Posterior cingulate gyrus (tissue), 11 donors: ENCODE measurements around the gene VAT1L.

Experiments
- DNase-seq, 10 donors: peaks; one replicate each; pipeline versions ENCODE4 v3.0.0 to v3.0.0-alpha.2; 2020 to 2021; ENCODE audit warnings: mixed read lengths in 3 of 10
- intact Hi-C: fragments of 100-400 bp; cut with DNase I; formaldehyde crosslinking; loops from one replicate; pipeline ENCODE4 v1.15.1; 2023

Gene VAT1L

DNA sequence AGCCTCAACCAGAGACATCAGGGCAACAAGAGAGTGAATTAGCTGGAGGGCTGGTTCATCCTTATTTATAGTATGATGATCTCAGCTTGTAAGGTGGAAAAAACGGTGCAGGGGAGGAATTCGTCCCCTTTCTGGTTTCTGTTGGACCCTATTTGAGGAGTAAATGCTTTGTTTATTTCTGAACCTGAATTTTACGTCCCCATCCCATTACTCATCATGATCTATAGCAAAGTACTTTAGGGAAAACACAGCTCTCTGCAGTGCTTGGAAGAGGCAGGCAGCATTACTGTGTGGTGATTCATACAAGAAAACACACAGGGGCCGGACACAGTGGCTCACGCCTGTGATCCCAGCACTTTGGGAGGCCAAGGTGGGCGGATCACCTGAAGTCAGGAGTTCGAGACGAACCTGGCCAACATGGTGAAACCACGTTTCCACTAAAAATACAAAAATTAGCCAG lies 8.0 kb upstream of the VAT1L start:
- DNase-seq: no peak
- intact Hi-C loops: no loop called here

DNA sequence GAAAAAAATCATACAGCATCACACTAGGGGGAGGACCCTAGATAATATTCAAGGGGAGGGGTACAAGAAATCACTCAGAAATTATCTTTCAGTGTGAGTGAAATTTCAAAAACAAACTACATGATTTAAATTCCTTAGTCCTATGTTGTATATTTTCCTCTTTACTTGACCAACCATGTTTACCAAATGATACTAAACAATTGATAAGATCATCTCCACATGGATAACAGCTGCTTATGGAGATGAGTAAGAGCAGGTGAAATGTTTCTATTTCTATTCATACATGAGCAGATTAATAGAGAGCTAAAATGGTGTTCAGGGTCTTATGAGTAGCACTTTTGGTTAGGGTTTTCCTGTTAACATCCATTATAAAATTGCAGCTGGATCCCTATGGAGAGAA lies 7.3 kb upstream of the VAT1L start:
- intact Hi-C loops: no loop called here
- DNase-seq: no peak

GRCh38 chr16:77782694-77783093 lies 5.7 kb upstream of the VAT1L start:
- no peak for DNase-seq
- intact Hi-C loops: no loop called here

DNA sequence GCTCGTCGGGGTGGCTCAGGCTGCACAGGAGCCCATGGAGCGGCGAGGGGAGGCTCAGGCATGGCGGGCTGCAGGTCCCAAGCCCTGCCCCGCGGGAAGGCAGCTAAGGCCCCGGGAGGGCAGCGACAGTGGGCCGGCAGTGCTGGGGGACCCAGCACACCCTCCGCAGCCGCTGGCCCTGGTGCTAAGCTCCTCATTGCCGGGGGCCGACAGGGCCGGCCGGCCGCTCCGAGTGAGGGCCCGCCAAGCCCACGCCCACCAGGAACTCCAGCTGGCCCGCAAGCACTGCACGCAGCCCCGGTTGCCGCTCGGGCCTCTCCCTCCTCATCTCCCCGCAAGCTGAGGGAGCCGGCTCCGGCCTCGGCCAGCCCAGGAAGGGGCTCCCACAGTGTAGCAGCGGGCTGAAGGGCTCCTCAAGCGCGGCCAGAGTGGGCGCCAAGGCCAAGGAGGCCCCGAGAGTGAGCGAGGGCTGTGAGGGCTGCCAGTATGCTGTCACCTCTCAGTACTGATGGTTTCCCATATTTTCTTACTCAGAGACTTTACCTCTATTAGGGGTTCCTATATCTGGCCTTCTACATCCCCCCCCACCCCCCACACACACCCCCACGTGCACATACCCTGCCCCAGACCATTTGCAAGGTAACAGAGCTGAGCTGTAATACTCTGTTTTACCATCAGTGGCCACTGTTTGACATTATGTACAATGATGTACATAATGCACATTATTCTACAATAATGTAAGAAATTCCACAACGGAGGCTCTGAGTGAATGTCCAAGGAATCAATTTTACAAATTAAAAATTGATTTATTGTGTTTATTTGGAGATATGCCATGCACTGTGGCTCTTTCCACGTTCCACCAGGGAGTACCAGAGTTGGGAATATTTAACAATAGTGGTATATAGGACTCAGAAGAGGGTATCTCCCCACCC lies 3.7 kb upstream of the VAT1L start:
- intact Hi-C loops: no loop called here
- no peak for DNase-seq

DNA sequence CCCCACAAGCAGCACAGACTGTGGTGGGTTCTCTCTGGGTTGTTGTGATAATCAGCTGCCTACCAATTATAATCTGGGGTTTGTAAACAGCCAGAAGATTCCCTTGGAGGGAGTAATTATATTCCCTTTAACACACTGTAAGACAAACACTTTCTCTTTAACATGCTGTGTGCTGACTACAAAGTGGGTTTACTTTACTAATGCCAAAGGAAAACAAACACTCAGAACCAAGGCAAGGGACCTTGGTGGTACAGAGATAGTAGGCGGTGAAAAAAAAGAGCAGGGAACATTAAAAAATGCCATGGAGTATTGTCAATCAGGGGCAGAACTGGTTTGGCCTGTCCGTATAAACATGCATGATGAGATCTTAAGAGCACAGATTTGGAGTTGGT lies 3.0 kb upstream of the VAT1L start:
- intact Hi-C loops: no loop called here
- no peak for DNase-seq

DNA sequence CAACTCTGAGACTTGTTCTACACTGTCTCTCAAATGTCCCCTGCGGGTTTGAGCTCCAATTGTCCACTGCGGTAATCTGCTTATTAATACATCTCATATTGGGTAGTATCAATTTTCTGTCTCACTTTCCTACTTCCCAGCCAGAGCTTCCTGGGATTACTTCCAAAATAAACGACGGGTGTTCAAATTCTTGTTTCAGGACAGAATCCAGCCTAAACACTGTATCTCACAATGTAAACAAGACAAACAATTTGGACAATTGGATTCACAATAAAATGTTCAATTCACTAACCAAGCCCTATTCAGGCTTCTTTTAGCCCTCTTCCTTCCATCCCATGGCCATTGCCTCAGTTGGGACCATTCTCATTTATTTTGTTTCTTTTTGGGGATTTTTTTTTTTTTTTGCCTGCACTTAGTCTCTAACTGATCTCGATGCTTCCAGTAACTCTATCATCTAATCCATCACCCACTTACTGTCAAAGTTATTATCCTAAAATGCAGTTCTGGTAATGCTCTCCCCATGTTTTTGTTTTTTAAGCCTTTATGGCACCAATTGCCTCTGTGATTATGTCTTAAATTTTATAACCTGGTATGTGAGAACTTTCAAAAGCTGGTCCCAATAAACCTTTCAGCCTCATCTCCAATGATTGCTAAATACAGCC lies 2.0 kb upstream of the VAT1L start:
- DNase-seq: no peak
- intact Hi-C loops: no loop called here

DNA sequence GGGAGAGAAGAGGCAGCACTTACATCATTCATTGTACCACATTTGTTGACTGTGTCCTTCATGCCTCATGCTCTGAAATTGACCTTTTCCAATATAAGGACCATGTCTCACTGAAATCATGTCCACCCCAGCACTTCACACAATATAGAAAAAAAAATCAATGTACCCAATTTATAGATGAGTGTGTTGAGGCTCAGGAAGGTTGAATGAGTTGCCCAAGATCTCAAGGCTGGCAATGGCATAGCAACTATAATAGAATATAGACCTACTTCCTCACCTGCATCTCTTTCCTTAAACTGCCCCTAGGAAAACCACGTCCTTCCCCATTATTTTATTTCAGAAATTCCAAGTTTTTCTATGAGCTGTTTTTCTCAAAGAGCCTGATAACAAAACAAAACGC lies 912 bp upstream of the VAT1L start:
- DNase-seq: no peak
- intact Hi-C loops: no loop called here

- intact Hi-C loops: loop anchor here (10.0 kb wide), 1 partner anchor 185 kb away; no protein-coding TSS in a partner anchor
- DNase-seq: no peak
Observed at GRCh38 chr16:77789085-77790008, 983 bp downstream of the VAT1L start.

- no peak for DNase-seq
- intact Hi-C loops: loop anchor here (10.0 kb wide), 1 partner anchor 185 kb away; no protein-coding TSS in a partner anchor
Observed at GRCh38 chr16:77790009-77790372, 1.6 kb downstream of the VAT1L start.

DNA sequence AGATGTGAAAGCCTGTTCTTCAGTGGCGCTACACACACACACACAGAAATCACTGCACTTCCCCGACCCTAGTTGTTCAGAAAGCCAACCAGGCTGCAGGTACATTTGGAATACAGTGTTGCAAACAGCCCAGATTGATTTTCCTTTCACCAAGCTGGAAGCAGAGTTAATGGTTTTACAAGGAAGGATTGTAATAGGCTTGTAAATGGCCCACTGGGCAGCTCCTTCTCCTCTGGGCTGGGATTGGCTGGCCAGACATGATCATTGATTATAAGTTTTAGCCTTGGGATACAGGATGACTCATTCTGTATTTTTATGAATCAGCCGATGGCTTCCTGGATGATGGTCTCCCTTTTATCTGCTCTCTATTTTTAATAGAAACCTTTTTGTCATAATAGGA lies 2.5 kb downstream of the VAT1L start:
- intact Hi-C loops: loop anchor here (10.0 kb wide), 1 partner anchor 184 kb away; no protein-coding TSS in a partner anchor
- DNase-seq: no peak

GRCh38 chr16:77793417-77793816 lies 5.1 kb downstream of the VAT1L start:
- no peak for DNase-seq
- intact Hi-C loops: loop anchor here (10.0 kb wide), 1 partner anchor 181 kb away; no protein-coding TSS in a partner anchor

DNA sequence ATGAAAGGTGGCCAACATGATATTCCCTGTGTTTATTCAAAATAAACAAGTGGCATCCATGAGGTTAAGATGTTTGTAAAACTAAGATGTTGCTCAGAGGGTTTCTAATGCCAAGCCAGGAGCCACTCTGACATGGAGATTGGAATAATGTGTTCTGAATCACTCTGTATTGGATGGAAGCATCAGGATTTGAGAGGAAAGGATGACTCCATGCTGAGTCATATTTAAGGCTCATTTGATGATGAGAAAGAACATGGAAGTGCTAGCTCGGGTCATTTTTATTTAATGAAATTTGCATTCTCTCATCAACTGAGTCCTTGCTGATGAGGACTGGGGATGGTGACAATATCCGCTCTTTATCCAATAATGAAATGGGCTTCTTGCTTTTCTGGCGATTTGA lies 6.2 kb downstream of the VAT1L start:
- no peak for DNase-seq

GRCh38 chr16:77801817-77802216 lies 13.5 kb downstream of the VAT1L start:
- no peak for DNase-seq
- intact Hi-C loops: no loop called here

More for the DNA sequence above, 6.2 kb downstream of the VAT1L start:
- intact Hi-C loops: loop anchor here (10.0 kb wide), 1 partner anchor 180 kb away; no protein-coding TSS in a partner anchor

GRCh38 chr16:77805398-77805797 lies 17.0 kb downstream of the VAT1L start:
- no peak for DNase-seq

DNA sequence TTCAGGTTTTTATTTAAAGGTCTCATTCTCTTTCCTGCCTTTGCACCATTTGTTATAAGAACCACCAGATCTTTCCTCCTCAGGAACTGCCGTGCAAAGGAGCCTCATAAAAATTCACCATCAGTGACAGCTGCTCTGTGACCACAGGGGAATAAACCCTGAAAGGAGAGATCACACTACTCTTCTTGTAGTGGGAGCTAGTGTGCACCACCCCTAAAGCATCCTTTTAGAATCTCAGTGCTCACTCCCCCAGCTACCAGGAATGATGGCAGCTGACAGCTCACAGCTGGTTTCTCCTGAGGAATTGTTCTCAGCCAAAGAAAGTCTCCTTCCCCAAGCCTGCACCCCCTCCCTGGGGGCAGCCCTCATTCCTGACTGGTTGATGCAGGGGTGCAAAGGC lies 18.7 kb downstream of the VAT1L start:
- no peak for DNase-seq
- intact Hi-C loops: no loop called here

More at GRCh38 chr16:77805398-77805797, 17.0 kb downstream of the VAT1L start:
- intact Hi-C loops: no loop called here

DNA sequence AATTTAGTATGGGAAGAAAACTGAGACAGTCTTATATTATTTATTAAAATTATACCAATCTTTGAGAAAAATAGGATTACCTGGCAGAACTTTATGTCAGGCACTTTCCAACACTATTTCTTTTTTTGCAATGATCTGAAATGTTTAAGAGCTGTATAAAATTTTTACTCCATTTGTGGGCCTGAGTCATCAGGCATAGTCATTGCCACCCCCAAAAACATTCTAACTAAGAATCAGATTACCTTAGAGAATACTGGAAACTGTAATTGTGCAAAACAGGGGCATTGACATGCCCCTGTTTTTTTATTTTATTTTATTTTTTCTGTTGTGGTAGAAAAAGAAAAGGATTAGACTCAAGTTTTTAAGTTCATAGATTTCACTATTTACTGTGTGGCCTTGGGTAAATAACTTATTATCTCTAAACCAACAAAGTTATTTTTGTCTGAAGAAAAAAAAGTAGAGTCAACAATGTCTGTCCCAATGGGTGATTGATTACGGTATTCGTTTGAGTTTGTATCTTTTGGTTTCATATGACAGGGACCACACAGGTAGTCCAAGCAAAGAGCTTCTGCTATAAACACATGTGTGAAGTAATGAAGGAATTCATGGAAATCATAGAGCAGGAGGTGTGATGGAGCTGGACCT lies 24.6 kb downstream of the VAT1L start:
- intact Hi-C loops: no loop called here
- DNase-seq: no peak

- no peak for DNase-seq
- intact Hi-C loops: no loop called here
Observed at GRCh38 chr16:77816293-77816692, 27.9 kb downstream of the VAT1L start.

- DNase-seq: no peak
- intact Hi-C loops: no loop called here
Observed at GRCh38 chr16:77820340-77820739, 32.0 kb downstream of the VAT1L start.

DNA sequence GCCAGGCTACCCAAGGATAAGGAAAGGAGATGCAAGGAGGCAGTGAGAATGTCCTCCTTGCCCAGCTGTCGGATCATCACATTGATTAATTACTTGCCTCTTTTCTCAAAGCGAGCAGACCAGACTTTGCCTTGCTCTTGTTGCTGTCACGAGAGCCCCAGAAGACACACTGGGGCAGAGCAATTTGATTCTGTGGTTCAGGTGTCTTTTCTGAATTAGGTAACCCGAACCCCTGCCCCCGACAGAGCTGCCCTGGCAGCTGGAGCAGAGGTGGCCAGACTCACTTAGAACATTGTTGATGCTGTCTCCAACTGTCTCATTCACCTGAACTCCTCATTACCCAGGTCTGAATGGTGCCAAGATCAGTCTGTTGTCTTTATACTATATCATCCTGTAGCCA lies 34.3 kb downstream of the VAT1L start:
- intact Hi-C loops: no loop called here
- no peak for DNase-seq

DNA sequence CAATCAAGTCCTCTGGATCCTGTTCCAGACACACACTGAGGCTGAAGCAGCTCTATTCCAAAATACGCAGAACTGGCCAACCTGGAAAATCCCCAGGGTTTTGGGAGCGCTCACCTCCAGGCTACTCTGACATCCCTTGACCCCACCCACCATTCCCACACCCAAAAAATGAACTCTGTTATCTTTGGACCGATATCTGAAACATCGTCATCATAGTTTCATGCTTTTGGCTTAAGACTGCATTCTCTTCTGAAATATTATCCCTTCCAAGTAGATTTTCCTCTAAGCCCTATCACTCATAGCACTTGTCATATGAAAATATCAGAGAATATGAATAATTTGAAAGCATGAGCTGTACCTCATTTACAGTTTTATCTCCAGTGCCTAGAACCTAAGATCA lies 34.7 kb downstream of the VAT1L start:
- intact Hi-C loops: no loop called here
- no peak for DNase-seq
